HepG2 (cell line): ENCODE data around the gene SELENOM. TPM values are rescaled to one million over a fixed set of nuclear protein-coding genes. Genes with fewer than 3 reads are reported as not detected.

Experiments used
- ATAC-seq: fragments of 200-7000 bp; cut with Tn5 transposase; 3 replicates; pipeline ENCODE4 v1.9.1; 2020; ENCODE audit warnings: mild to moderate bottlenecking, moderate library complexity
- BruUV-seq: library from RNA; stranded (reverse); fragments of 400-500 nt; replicated peaks from 2 replicates; lab custom pipeline; 2021; lab: Mats Ljungman, UMichigan
- CTCF ChIA-PET: fragments of 300-600 bp; formaldehyde crosslinking; extraction: SDS; loops from one replicate; lab custom pipeline; 2021; ENCODE audit warnings: low total read pairs, inconsistent platforms, low intra/inter-chr PET ratio; lab: Yijun Ruan, JAX
- POLR2A ChIA-PET: fragments of 350-600 bp; sonication (Branson Sonifier 250); formaldehyde crosslinking; loops from one replicate; lab custom pipeline; 2020; ENCODE audit warnings: antibody characterized with exemption, inconsistent platforms; lab: Yijun Ruan, JAX
- DNase-seq: peaks from one replicate; pipeline ENCODE4 v3.0.0-alpha.2; 2015; ENCODE audit warnings: low spot score
- FAIRE-seq: peaks from 3 replicates; lab custom pipeline; 2011; peaks lifted over from hg19 to GRCh38; lab: Jason Lieb, UNC
- H2AFZ ChIP-seq: one replicate; pipeline ENCODE4 v1.6.1; 2011; ENCODE audit warnings: low read length, inconsistent platforms
- H3K27ac ChIP-seq: fragments of 300-600 bp; 3 replicates; pipeline ENCODE4 v1.8.0; 2011; ENCODE audit warnings: mixed run types, mild to moderate bottlenecking, mixed read lengths, low read length, inconsistent platforms; ENCODE audit not compliant: insufficient read depth; ENCODE audit errors: extremely low read length
- H3K27me3 ChIP-seq, 2 experiments: fragments of 200-600 bp in 1 of 2; 2 replicates in 1 of 2; 3 replicates in 1 of 2; pipeline versions ENCODE4 v1.6.0 to v1.8.0; 2011; ENCODE audit warnings: low read length in 2 of 2, mild to moderate bottlenecking in 2 of 2, moderate library complexity in 2 of 2, inconsistent platforms in 1 of 2; ENCODE audit not compliant: insufficient read depth in 2 of 2, control insufficient read depth in 1 of 2
- H3K36me3 ChIP-seq, 2 experiments: fragments of 200-600 bp in 1 of 2; replicated peaks in 1 of 2; 2 replicates in 1 of 2; 3 replicates in 1 of 2; pipeline versions ENCODE4 v1.5.1 to v1.8.0; 2011; ENCODE audit warnings: low read length in 2 of 2, inconsistent platforms in 1 of 2; ENCODE audit not compliant: insufficient read depth in 2 of 2, control insufficient read depth in 1 of 2
- H3K4me1 ChIP-seq: 2 replicates; pipeline ENCODE4 v1.5.1; 2012; ENCODE audit warnings: low read length, inconsistent platforms; ENCODE audit not compliant: insufficient read depth
- H3K4me2 ChIP-seq: 2 replicates; pipeline ENCODE4 v1.6.0; 2011; ENCODE audit warnings: low read depth, low read length, inconsistent platforms
- H3K4me3 ChIP-seq, 3 experiments: fragments of 200-600 bp in 1 of 3; sonication (generic), shearing (Covaris generic) in 1 of 3; replicated peaks in 1 of 3; 2 replicates each; pipeline ENCODE4 v1.5.1; 2011 to 2016; ENCODE audit warnings: low read length in 3 of 3, inconsistent platforms in 2 of 3, low read depth in 2 of 3, mild to moderate bottlenecking in 2 of 3, control low read depth in 1 of 3, mixed read lengths in 1 of 3; ENCODE audit not compliant: insufficient read depth in 1 of 3
- H3K79me2 ChIP-seq: one replicate; pipeline ENCODE4 v1.6.1; 2011; ENCODE audit warnings: low read length, inconsistent platforms; ENCODE audit not compliant: insufficient read depth
- H3K9ac ChIP-seq: 2 replicates; pipeline ENCODE4 v1.6.0; 2011; ENCODE audit warnings: mild to moderate bottlenecking, low read depth, low read length, inconsistent platforms; ENCODE audit not compliant: insufficient read depth
- H3K9me3 ChIP-seq: 2 replicates; pipeline ENCODE4 v1.5.1; 2012; ENCODE audit warnings: mild to moderate bottlenecking, low read length
- H4K20me1 ChIP-seq: 2 replicates; pipeline ENCODE4 v1.6.0; 2011; ENCODE audit warnings: inconsistent platforms, mild to moderate bottlenecking, low read length, moderate library complexity; ENCODE audit not compliant: insufficient read depth
- KLF11 ChIP-seq: IDR thresholded peaks from 2 replicates; pipeline ENCODE4 v1.6.1; 2016; ENCODE audit warnings: missing compliant biosample characterization
- POLR2A ChIP-seq, 2 experiments: IDR thresholded peaks; 2 replicates each; pipeline ENCODE4 v1.6.1; 2011; ENCODE audit warnings: low read depth in 2 of 2, low read length in 2 of 2, mild to moderate bottlenecking in 1 of 2, moderate library complexity in 1 of 2; ENCODE audit not compliant: insufficient read depth in 1 of 2
- ZKSCAN8 ChIP-seq: IDR thresholded peaks from 2 replicates; pipeline ENCODE4 v1.6.1; 2016; ENCODE audit warnings: borderline replicate concordance, missing genetic modification reagents, missing compliant biosample characterization
- ZNF12 ChIP-seq: sonication (generic); formaldehyde crosslinking; IDR thresholded peaks from 2 replicates; pipeline ENCODE4 v1.5.0; 2020; ENCODE audit warnings: missing genetic modification reagents
- ZNF792 ChIP-seq: IDR thresholded peaks from 2 replicates; pipeline ENCODE4 v1.6.1; 2016
- ZNF850 ChIP-seq: sonication (generic); formaldehyde crosslinking; conservative IDR thresholded peaks from 2 replicates; pipeline ENCODE4 v1.9.0; 2021; ENCODE audit warnings: mild to moderate bottlenecking, missing genetic modification reagents
- WGBS: methylation state at CpG from one replicate; pipeline ENCODE4 v1.1.6; 2017; ENCODE audit warnings: low lambda C conversion rate; 5-methylcytosine and 5-hydroxymethylcytosine counted together
- in situ Hi-C: cut with HindIII; loops from 2 replicates; pipeline ENCODE4 v1.10.0; 2017; ENCODE audit warnings: low pct_unique_long_range_greater_than_20kb; ENCODE audit not compliant: extremely low pct_ligation_motif_present
- intact Hi-C: fragments of 100-400 bp; cut with micrococcal nuclease; formaldehyde crosslinking; loops from one replicate; pipeline ENCODE4 v1.10.0; 2022; ENCODE audit not compliant: unreplicated experiment
- polyA plus RNA-seq, 8 experiments: library from polyadenylated mRNA; depleted of rRNA in 3 of 8; stranded (reverse) in 7 of 8; unstranded in 1 of 8; fragments of >200 nt; fragmentation: Illumina TruSeq in 4 of 8; extraction: Trizol in 4 of 8; gene quantifications; 2 replicates each; pipeline versions ENCODE4 v1.2.1 to v1.2.3, GENCODE V29; 2011 to 2016; ENCODE audit warnings: low read depth in 4 of 8, missing spikeins in 1 of 8, mixed read lengths in 1 of 8; ENCODE audit not compliant: insufficient read depth in 1 of 8
- total RNA-seq, 5 experiments: library from RNA; depleted of rRNA; stranded (reverse); fragments of >200 nt; fragmentation: Illumina TruSeq; extraction: Trizol; gene quantifications; 2 replicates each; pipeline ENCODE4 v1.2.3, GENCODE V29; 2016; ENCODE audit warnings: low read depth in 1 of 5
- TF ChIP-seq, protein P1 (sequence below): IDR thresholded peaks from 2 replicates; pipeline ENCODE4 v1.6.1; 2016; ENCODE audit warnings: missing genetic modification reagents, missing compliant biosample characterization
- TF ChIP-seq, protein P2 (sequence below): sonication (generic); formaldehyde crosslinking; IDR thresholded peaks from 2 replicates; pipeline ENCODE4 v1.5.0; 2020; ENCODE audit warnings: missing genetic modification reagents

The SELENOM gene
- total and polyA plus RNA-seq, 2 of the 13 experiments (the other 11 are each of a cell fraction or from before 2014, with no cell fraction given): 4.1 to 4.3 TPM

DNA sequence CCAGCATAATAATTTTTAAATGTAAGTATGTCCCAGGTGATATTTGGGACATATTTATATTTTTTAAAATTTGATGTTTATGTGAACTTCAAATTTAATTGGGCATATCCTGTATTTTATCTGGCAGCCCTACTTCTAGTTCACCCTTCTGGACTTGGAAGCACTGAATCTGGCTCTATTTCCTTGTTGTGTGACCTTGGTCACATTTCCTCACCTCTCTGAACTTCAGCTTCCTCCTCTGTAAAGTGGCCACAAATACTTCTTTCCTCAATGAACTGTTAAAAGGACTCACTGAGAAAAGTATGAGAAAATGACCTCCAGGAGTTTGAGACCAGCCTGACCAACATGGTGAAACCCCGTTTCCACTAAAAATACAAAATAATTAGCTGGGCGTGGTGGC lies 44.5 kb upstream of the SELENOM start:
- FAIRE-seq: no peak
- no peak for DNase-seq
- ATAC-seq: no peak
- no peak overlapping the region for H2AFZ ChIP-seq
- H3K4me3 ChIP-seq: no peak overlapping the region
- no peak overlapping the region for H3K4me2 ChIP-seq
- intact Hi-C loops: no loop called here
- no peak overlapping the region for H3K27ac ChIP-seq
- ChIA-PET POLR2A (interaction anchor here (1.1 kb wide), 1 partner anchor 29 kb away, joined by 4 read pairs; the partner anchor contains the start of gene INPP5J), CTCF (no interaction called here)
- H3K9ac ChIP-seq: no peak overlapping the region
- no peaks in the 10 kb centered on the region for H4K20me1 ChIP-seq
- in situ Hi-C loops: no loop called here
- TF ChIP-seq KLF11 (CRISPR knock-in tag): no peak
- TF ChIP-seq ZNF12 (CRISPR knock-in tag): no peak
- no peak for TF ChIP-seq ZNF792 (CRISPR knock-in tag)
- TF ChIP-seq ZKSCAN8 (CRISPR knock-in tag): no peak
- TF ChIP-seq, protein P1, sequence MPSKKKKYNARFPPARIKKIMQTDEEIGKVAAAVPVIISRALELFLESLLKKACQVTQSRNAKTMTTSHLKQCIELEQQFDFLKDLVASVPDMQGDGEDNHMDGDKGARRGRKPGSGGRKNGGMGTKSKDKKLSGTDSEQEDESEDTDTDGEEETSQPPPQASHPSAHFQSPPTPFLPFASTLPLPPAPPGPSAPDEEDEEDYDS (CRISPR knock-in tag): no peak
- no peak for TF ChIP-seq POLR2A (IDR thresholded peaks at IDR 0.05; ENCODE audit: insufficient read depth in 1 of 2, low read depth in 2 of 2, low read length in 2 of 2)
- TF ChIP-seq ZNF850: no peak
- TF ChIP-seq, protein P2, sequence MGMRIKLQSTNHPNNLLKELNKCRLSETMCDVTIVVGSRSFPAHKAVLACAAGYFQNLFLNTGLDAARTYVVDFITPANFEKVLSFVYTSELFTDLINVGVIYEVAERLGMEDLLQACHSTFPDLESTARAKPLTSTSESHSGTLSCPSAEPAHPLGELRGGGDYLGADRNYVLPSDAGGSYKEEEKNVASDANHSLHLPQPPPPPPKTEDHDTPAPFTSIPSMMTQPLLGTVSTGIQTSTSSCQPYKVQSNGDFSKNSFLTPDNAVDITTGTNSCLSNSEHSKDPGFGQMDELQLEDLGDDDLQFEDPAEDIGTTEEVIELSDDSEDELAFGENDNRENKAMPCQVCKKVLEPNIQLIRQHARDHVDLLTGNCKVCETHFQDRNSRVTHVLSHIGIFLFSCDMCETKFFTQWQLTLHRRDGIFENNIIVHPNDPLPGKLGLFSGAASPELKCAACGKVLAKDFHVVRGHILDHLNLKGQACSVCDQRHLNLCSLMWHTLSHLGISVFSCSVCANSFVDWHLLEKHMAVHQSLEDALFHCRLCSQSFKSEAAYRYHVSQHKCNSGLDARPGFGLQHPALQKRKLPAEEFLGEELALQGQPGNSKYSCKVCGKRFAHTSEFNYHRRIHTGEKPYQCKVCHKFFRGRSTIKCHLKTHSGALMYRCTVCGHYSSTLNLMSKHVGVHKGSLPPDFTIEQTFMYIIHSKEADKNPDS: no peak
- peaks cover 2 to 4% of the 10 kb centered on the region in 2 experiments; a peak in 2 of 5 replicates for H3K27me3 ChIP-seq
- BruUV-seq: no TSS peak
- H3K36me3 ChIP-seq: no peaks in the 10 kb centered on the region
- WGBS: 78% methylated on average over 2 of the region's 2 CpGs
- H3K9me3 ChIP-seq: no peaks in the 10 kb centered on the region
- peaks cover 27% of the 10 kb centered on the region for H3K4me1 ChIP-seq
- H3K79me2 ChIP-seq: no peaks in the 10 kb centered on the region
